Chondrocyte (in vitro differentiated cells): ENCODE results near the gene ALOX15B. TPM values are rescaled to one million over a fixed set of nuclear protein-coding genes. Genes with fewer than 3 reads are reported as not detected.

Source experiments
- DNase-seq: peaks from one replicate; pipeline ENCODE4 v3.0.0; 2021; ENCODE audit warnings: mixed read lengths, low spot score
- H3K27ac Mint-ChIP-seq: one replicate; pipeline ENCODE4 v1.8.0; 2021; ENCODE audit warnings: mild to moderate bottlenecking, moderate library complexity, mixed read lengths; ENCODE audit not compliant: unreplicated experiment
- H3K27me3 Mint-ChIP-seq: 2 replicates; pipeline ENCODE4 v1.8.0; 2021; ENCODE audit warnings: low read depth, mixed read lengths
- H3K36me3 Mint-ChIP-seq: 2 replicates; pipeline ENCODE4 v1.8.0; 2021; ENCODE audit warnings: low read depth, mixed read lengths
- H3K4me1 Mint-ChIP-seq: 2 replicates; pipeline ENCODE4 v1.8.0; 2021; ENCODE audit warnings: low read depth, mild to moderate bottlenecking, mixed read lengths
- H3K4me3 Mint-ChIP-seq: one replicate; pipeline ENCODE4 v1.8.0; 2021; ENCODE audit warnings: mild to moderate bottlenecking, moderate library complexity, mixed read lengths; ENCODE audit not compliant: unreplicated experiment
- H3K9me3 Mint-ChIP-seq: 2 replicates; pipeline ENCODE4 v1.8.0; 2021; ENCODE audit warnings: low read depth, mixed read lengths
- total RNA-seq: library from RNA; stranded (reverse); gene quantifications from 3 replicates; pipeline ENCODE4 v1.2.1, GENCODE V29; 2021
- TF ChIP-seq, protein P1 (sequence below): fragments of 200-600 bp; sonication (generic); IDR thresholded peaks from 2 replicates; pipeline ENCODE4 v1.5.0; 2021; ENCODE audit warnings: antibody characterized with exemption, mild to moderate bottlenecking, moderate library complexity

ALOX15B gene
- total RNA-seq, 1 donor from 2014 or later = not detected

- peaks cover 2% of the 10 kb centered on the region for H3K36me3 Mint-ChIP-seq
- no peaks in the 10 kb centered on the region for H3K4me1 Mint-ChIP-seq
- H3K9me3 Mint-ChIP-seq = peaks cover 9% of the 10 kb centered on the region
- TF ChIP-seq, protein P1, sequence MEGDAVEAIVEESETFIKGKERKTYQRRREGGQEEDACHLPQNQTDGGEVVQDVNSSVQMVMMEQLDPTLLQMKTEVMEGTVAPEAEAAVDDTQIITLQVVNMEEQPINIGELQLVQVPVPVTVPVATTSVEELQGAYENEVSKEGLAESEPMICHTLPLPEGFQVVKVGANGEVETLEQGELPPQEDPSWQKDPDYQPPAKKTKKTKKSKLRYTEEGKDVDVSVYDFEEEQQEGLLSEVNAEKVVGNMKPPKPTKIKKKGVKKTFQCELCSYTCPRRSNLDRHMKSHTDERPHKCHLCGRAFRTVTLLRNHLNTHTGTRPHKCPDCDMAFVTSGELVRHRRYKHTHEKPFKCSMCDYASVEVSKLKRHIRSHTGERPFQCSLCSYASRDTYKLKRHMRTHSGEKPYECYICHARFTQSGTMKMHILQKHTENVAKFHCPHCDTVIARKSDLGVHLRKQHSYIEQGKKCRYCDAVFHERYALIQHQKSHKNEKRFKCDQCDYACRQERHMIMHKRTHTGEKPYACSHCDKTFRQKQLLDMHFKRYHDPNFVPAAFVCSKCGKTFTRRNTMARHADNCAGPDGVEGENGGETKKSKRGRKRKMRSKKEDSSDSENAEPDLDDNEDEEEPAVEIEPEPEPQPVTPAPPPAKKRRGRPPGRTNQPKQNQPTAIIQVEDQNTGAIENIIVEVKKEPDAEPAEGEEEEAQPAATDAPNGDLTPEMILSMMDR = no peak
- no peak overlapping the region for H3K4me3 Mint-ChIP-seq
- no peak overlapping the region for H3K27ac Mint-ChIP-seq
- H3K27me3 Mint-ChIP-seq = peaks cover 35% of the 10 kb centered on the region
- no peak for DNase-seq
Observed at GRCh38 chr17:8029121-8029520, 9.7 kb upstream of the ALOX15B start.

- DNase-seq = no peak
- Mint-ChIP-seq H3K4me1 (no peaks in the 10 kb centered on the region), H3K27ac (no peak overlapping the region), H3K27me3 (peaks cover 48% of the 10 kb centered on the region), H3K36me3 (peaks cover 2% of the 10 kb centered on the region), H3K9me3 (peaks cover 9% of the 10 kb centered on the region), H3K4me3 (no peak overlapping the region)
- TF ChIP-seq, protein P1 = no peak
Observed at GRCh38 chr17:8031261-8031661, 7.6 kb upstream of the ALOX15B start.

DNA sequence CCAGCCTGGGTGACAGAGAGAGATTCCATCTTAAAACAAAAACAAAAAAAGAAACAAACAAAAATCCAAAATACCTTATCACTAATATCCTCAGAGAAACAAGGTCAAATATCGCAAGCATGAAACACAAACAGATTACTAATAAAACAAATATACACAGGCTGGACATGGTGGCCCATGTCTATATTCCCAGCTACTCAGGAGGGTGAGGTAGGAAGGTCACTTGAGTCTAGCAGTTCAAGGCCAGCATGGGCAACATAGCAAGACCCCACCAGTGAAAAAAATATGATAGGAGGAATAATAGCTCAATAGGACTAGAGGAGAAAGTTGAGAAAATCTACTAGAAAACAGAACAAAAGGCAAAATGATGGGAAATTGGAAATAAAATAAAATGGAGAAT lies 6.9 kb upstream of the ALOX15B start:
- H3K4me3 Mint-ChIP-seq = no peak overlapping the region
- H3K36me3 Mint-ChIP-seq = peaks cover 2% of the 10 kb centered on the region
- DNase-seq = no peak
- H3K4me1 Mint-ChIP-seq = no peaks in the 10 kb centered on the region
- peaks cover 47% of the 10 kb centered on the region for H3K27me3 Mint-ChIP-seq
- TF ChIP-seq, protein P1 = no peak
- H3K9me3 Mint-ChIP-seq = peaks cover 9% of the 10 kb centered on the region
- H3K27ac Mint-ChIP-seq = no peak overlapping the region

- no peak overlapping the region for H3K4me3 Mint-ChIP-seq
- peaks cover 9% of the 10 kb centered on the region for H3K9me3 Mint-ChIP-seq
- H3K36me3 Mint-ChIP-seq = peaks cover 2% of the 10 kb centered on the region
- H3K27ac Mint-ChIP-seq = no peak overlapping the region
- no peaks in the 10 kb centered on the region for H3K4me1 Mint-ChIP-seq
- TF ChIP-seq, protein P1 = no peak
- H3K27me3 Mint-ChIP-seq = peaks cover 42% of the 10 kb centered on the region
- DNase-seq = no peak
Observed at GRCh38 chr17:8032442-8032841, 6.4 kb upstream of the ALOX15B start.

GRCh38 chr17:8039611-8040168 lies 831 bp downstream of the ALOX15B start:
- TF ChIP-seq, protein P1 = no peak
- Mint-ChIP-seq H3K36me3 (no peaks in the 10 kb centered on the region), H3K4me1 (peaks cover 3% of the 10 kb centered on the region), H3K4me3 (no peak overlapping the region), H3K27me3 (peaks cover 13% of the 10 kb centered on the region), H3K27ac (no peak overlapping the region), H3K9me3 (no peaks in the 10 kb centered on the region)
- DNase-seq = no peak
